ENCODE results near the gene SAFB. TPM values are rescaled to one million over a fixed set of nuclear protein-coding genes. Genes with fewer than 3 reads are reported as not detected.

The SAFB gene
- total RNA-seq, 1 experiment from 2014 or later, result 19.5 TPM

GRCh38 chr19:5627395-5627904 is 4.6 kb downstream of the SAFB start:
- DNase-seq (ENCODE audit: low spot score), result no peak

- DNase-seq (ENCODE audit: low spot score), result no peak
Observed at GRCh38 chr19:5628461-5628860, 5.6 kb downstream of the SAFB start.

- no peak for DNase-seq (ENCODE audit: low spot score)
Observed at GRCh38 chr19:5628919-5629481, 6.1 kb downstream of the SAFB start.

- no peak for DNase-seq (ENCODE audit: low spot score)
Observed at GRCh38 chr19:5631567-5632240, 8.8 kb downstream of the SAFB start.

GRCh38 chr19:5632241-5632612 is 9.3 kb downstream of the SAFB start:
- no peak for DNase-seq (ENCODE audit: low spot score)

- no peak for DNase-seq (ENCODE audit: low spot score)
Observed at GRCh38 chr19:5632657-5633056, 9.8 kb downstream of the SAFB start.

- no peak for DNase-seq (ENCODE audit: low spot score)
Observed at GRCh38 chr19:5635427-5635826, 12.5 kb downstream of the SAFB start.

- no peak for DNase-seq (ENCODE audit: low spot score)
Observed at GRCh38 chr19:5637971-5638370, 15.1 kb downstream of the SAFB start.

- DNase-seq (ENCODE audit: low spot score), result no peak
Observed at GRCh38 chr19:5641171-5641570, 18.3 kb downstream of the SAFB start.

- DNase-seq (ENCODE audit: low spot score), result no peak
Observed at GRCh38 chr19:5642204-5642603, 19.3 kb downstream of the SAFB start.

- no peak for DNase-seq (ENCODE audit: low spot score)
Observed at GRCh38 chr19:5643060-5643459, 20.2 kb downstream of the SAFB start.

- DNase-seq (ENCODE audit: low spot score), result no peak
Observed at GRCh38 chr19:5644037-5644436, 21.2 kb downstream of the SAFB start.

GRCh38 chr19:5645409-5645808 is 22.5 kb downstream of the SAFB start:
- no peak for DNase-seq (ENCODE audit: low spot score)

- no peak for DNase-seq (ENCODE audit: low spot score)
Observed at GRCh38 chr19:5646703-5647102, 23.8 kb downstream of the SAFB start.

GRCh38 chr19:5648464-5648863 is 25.6 kb downstream of the SAFB start:
- DNase-seq (ENCODE audit: low spot score), result no peak

- no peak for DNase-seq (ENCODE audit: low spot score)
Observed at GRCh38 chr19:5651361-5651760, 28.5 kb downstream of the SAFB start.

GRCh38 chr19:5652261-5652660 is 29.4 kb downstream of the SAFB start:
- no peak for DNase-seq (ENCODE audit: low spot score)

- no peak for DNase-seq (ENCODE audit: low spot score)
Observed at GRCh38 chr19:5654931-5655330, 32.0 kb downstream of the SAFB start.

GRCh38 chr19:5655412-5655811 is 32.5 kb downstream of the SAFB start:
- no peak for DNase-seq (ENCODE audit: low spot score)

GRCh38 chr19:5661483-5661882 is 38.6 kb downstream of the SAFB start:
- DNase-seq (ENCODE audit: low spot score), result no peak

- DNase-seq (ENCODE audit: low spot score), result no peak
Observed at GRCh38 chr19:5663904-5664303, 41.0 kb downstream of the SAFB start.

- DNase-seq (ENCODE audit: low spot score), result no peak
Observed at GRCh38 chr19:5664515-5664914, 41.6 kb downstream of the SAFB start.

GRCh38 chr19:5665781-5666513 is 43.1 kb downstream of the SAFB start:
- DNase-seq (ENCODE audit: low spot score), result no peak

All from H4 (cell line).